ENCODE data around the gene MCM7. TPM values are rescaled to one million over a fixed set of nuclear protein-coding genes. Genes with fewer than 3 reads are reported as not detected.

Gene MCM7
- total and polyA plus RNA-seq, 2 of the 13 experiments (the other 11 are each of a cell fraction or from before 2014, with no cell fraction given), result 84.5 to 214 TPM

DNA sequence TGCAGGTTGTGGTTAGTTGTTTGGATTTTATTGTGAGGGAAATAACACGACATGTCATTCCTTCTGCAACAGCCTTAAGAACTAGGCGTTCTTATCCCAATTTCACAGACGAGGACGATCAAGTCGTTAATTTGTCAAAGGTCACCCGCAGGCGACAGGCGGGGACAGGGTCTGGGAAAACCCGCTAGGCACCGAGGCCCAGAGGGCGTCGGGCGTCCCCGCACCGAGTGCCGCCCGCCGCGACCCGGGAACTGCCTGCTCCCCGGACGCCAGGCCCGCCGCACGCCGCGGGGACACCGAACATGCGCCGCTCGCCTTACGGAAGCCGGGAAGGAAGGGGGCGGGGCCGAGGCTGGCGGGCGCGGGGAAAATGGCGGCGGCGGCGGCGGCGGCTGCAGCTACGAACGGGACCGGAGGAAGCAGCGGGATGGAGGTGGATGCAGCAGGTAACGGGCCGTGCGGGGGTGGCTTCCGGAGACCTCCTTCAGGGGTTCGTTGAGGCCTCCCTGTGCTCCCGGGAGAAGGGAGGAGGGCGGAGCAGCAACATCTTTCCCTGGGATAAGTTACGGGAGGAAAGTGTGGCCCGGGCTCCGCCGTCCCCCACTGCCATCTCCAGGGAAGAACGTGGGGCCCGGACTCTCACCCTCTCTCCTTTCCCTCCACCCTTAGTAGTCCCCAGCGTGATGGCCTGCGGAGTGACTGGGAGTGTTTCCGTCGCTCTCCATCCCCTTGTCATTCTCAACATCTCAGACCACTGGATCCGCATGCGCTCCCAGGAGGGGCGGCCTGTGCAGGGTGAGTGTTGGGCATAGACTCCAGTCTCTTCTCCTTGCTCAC, 12.4 kb downstream of the MCM7 start, which contains the start of gene COPS6 (continued):
- TF ChIP-seq, protein P1, sequence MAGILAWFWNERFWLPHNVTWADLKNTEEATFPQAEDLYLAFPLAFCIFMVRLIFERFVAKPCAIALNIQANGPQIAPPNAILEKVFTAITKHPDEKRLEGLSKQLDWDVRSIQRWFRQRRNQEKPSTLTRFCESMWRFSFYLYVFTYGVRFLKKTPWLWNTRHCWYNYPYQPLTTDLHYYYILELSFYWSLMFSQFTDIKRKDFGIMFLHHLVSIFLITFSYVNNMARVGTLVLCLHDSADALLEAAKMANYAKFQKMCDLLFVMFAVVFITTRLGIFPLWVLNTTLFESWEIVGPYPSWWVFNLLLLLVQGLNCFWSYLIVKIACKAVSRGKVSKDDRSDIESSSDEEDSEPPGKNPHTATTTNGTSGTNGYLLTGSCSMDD (CRISPR knock-in tag; IDR thresholded peaks at IDR 0.05), result 0 out of 2 replicates have a peak, but pooled peaks have one; percentile 67
- TF ChIP-seq SMYD3 (CRISPR knock-in tag; IDR thresholded peaks at IDR 0.05) (peak; percentile 76), ZNF441 (CRISPR knock-in tag; IDR thresholded peaks at IDR 0.05; ENCODE audit: borderline replicate concordance) (peak; percentile 90), RCOR2 (CRISPR knock-in tag; IDR thresholded peaks at IDR 0.05) (no peak), NFIC (IDR thresholded peaks at IDR 0.05; ENCODE audit: low read length) (no peak), ZNF451 (CRISPR knock-in tag; IDR thresholded peaks at IDR 0.05) (peak; percentile 92; the same call in 1 of the 2 replicates), MEIS2 (CRISPR knock-in tag; IDR thresholded peaks at IDR 0.05) (peak; percentile 76), ZC3H13 (CRISPR knock-in tag; IDR thresholded peaks at IDR 0.05) (peak; percentile 83; the same call in 1 of the 2 replicates), PPARG (CRISPR knock-in tag; conservative IDR thresholded peaks at IDR 0.05) (peak; percentile 49; the same call in 1 of the 2 replicates), ZBTB7B (CRISPR knock-in tag; IDR thresholded peaks at IDR 0.05) (no peak), ZNF781 (CRISPR knock-in tag; IDR thresholded peaks at IDR 0.05; ENCODE audit: borderline replicate concordance, not compliant biosample characterization) (peak; percentile 31), ZNF652 (CRISPR knock-in tag; IDR thresholded peaks at IDR 0.05; ENCODE audit: borderline replicate concordance, low read depth) (no peak), GLI4 (CRISPR knock-in tag; IDR thresholded peaks at IDR 0.05; ENCODE audit: borderline replicate concordance) (peak; percentile 48; the same call in 1 of the 2 replicates), NONO (IDR thresholded peaks at IDR 0.05) (no peak), NONO (CRISPR knock-in tag; conservative IDR thresholded peaks at IDR 0.05) (peak; percentile 97), HOXA7 (CRISPR knock-in tag; IDR thresholded peaks at IDR 0.05) (0 out of 2 replicates have a peak, but pooled peaks have one; percentile 56)
- TF ChIP-seq, protein P2, sequence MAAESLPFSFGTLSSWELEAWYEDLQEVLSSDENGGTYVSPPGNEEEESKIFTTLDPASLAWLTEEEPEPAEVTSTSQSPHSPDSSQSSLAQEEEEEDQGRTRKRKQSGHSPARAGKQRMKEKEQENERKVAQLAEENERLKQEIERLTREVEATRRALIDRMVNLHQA (CRISPR knock-in tag; IDR thresholded peaks at IDR 0.05), result no peak
- TF ChIP-seq, protein P3, sequence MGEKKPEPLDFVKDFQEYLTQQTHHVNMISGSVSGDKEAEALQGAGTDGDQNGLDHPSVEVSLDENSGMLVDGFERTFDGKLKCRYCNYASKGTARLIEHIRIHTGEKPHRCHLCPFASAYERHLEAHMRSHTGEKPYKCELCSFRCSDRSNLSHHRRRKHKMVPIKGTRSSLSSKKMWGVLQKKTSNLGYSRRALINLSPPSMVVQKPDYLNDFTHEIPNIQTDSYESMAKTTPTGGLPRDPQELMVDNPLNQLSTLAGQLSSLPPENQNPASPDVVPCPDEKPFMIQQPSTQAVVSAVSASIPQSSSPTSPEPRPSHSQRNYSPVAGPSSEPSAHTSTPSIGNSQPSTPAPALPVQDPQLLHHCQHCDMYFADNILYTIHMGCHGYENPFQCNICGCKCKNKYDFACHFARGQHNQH (CRISPR knock-in tag; IDR thresholded peaks at IDR 0.05), result peak; percentile 80
- TF ChIP-seq, protein P4, sequence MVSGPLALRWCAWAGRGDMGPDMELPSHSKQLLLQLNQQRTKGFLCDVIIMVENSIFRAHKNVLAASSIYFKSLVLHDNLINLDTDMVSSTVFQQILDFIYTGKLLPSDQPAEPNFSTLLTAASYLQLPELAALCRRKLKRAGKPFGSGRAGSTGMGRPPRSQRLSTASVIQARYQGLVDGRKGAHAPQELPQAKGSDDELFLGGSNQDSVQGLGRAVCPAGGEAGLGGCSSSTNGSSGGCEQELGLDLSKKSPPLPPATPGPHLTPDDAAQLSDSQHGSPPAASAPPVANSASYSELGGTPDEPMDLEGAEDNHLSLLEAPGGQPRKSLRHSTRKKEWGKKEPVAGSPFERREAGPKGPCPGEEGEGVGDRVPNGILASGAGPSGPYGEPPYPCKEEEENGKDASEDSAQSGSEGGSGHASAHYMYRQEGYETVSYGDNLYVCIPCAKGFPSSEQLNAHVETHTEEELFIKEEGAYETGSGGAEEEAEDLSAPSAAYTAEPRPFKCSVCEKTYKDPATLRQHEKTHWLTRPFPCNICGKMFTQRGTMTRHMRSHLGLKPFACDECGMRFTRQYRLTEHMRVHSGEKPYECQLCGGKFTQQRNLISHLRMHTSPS (CRISPR knock-in tag; IDR thresholded peaks at IDR 0.05; ENCODE audit: low read depth), result no peak
- TF ChIP-seq, protein P5, sequence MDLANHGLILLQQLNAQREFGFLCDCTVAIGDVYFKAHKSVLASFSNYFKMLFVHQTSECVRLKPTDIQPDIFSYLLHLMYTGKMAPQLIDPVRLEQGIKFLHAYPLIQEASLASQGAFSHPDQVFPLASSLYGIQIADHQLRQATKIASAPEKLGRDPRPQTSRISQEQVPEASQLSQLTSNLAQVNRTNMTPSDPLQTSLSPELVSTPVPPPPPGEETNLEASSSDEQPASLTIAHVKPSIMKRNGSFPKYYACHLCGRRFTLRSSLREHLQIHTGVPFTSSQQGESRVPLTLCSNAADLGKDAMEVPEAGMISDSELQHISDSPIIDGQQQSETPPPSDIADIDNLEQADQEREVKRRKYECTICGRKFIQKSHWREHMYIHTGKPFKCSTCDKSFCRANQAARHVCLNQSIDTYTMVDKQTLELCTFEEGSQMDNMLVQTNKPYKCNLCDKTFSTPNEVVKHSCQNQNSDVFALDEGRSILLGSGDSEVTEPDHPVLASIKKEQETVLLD (CRISPR knock-in tag; IDR thresholded peaks at IDR 0.05; ENCODE audit: low read depth), result peak; percentile 97
- TF ChIP-seq, protein P6, sequence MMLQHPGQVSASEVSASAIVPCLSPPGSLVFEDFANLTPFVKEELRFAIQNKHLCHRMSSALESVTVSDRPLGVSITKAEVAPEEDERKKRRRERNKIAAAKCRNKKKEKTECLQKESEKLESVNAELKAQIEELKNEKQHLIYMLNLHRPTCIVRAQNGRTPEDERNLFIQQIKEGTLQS (CRISPR knock-in tag; IDR thresholded peaks at IDR 0.05), result peak; percentile 14; the same call in 1 of the 2 replicates

Measured in HepG2 (cell line).